A673 (cell line): ENCODE results near the gene CDKAL1.

Experiments
- EZH2 ChIP-seq: fragments of 200-600 bp; sonication (generic); IDR thresholded peaks from 2 replicates; pipeline ENCODE4 v1.6.1; 2017; ENCODE audit warnings: borderline replicate concordance, low read depth, mild to moderate bottlenecking, mixed read lengths, antibody characterized with exemption, low read length; ENCODE audit not compliant: poor library complexity, severe bottlenecking
- TF ChIP-seq, protein P1 (sequence below): fragments of 300-800, 200-600 bp; sonication (generic); conservative IDR thresholded peaks from 2 replicates; pipeline ENCODE4 v1.5.1; 2017; ENCODE audit warnings: low read depth, mild to moderate bottlenecking, antibody characterized with exemption, low read length, moderate library complexity, mixed read lengths

DNA sequence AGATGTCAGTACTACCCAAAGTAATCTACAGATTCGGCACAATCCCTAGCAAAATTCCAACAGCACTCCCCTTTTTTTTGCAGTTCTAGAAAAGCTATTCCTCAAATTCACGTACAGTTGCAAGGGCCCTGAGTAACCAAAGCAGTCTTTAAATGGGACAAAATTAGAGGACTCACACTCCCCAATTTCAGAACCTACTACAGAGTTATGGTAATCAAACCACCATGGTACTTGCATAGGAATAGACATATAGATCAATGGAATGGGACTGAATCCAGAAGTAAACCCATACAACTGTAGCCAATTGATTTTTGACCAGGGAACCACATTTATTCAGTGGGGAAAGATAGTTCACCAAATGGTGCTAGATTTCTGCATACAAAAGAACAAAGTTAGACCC lies 350.8 kb downstream of the CDKAL1 start:
- TF ChIP-seq, protein P1, sequence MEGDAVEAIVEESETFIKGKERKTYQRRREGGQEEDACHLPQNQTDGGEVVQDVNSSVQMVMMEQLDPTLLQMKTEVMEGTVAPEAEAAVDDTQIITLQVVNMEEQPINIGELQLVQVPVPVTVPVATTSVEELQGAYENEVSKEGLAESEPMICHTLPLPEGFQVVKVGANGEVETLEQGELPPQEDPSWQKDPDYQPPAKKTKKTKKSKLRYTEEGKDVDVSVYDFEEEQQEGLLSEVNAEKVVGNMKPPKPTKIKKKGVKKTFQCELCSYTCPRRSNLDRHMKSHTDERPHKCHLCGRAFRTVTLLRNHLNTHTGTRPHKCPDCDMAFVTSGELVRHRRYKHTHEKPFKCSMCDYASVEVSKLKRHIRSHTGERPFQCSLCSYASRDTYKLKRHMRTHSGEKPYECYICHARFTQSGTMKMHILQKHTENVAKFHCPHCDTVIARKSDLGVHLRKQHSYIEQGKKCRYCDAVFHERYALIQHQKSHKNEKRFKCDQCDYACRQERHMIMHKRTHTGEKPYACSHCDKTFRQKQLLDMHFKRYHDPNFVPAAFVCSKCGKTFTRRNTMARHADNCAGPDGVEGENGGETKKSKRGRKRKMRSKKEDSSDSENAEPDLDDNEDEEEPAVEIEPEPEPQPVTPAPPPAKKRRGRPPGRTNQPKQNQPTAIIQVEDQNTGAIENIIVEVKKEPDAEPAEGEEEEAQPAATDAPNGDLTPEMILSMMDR, result no peak
- no peak for TF ChIP-seq EZH2
